ENCODE results near the gene CMTM3. TPM values are rescaled to one million over a fixed set of nuclear protein-coding genes. Genes with fewer than 3 reads are reported as not detected.
A peak's percentile ranks its signal among the peaks of the same experiment; 100 is the strongest.
"Not testable (repeated sequence)": the region's sequence is repeated elsewhere in the genome, so short reads cannot be mapped to it uniquely, and the experiment has no call there.

The CMTM3 gene
- total and polyA plus RNA-seq, 7 donors, result 2.6 to 7.6 (median 4.8) TPM

DNA sequence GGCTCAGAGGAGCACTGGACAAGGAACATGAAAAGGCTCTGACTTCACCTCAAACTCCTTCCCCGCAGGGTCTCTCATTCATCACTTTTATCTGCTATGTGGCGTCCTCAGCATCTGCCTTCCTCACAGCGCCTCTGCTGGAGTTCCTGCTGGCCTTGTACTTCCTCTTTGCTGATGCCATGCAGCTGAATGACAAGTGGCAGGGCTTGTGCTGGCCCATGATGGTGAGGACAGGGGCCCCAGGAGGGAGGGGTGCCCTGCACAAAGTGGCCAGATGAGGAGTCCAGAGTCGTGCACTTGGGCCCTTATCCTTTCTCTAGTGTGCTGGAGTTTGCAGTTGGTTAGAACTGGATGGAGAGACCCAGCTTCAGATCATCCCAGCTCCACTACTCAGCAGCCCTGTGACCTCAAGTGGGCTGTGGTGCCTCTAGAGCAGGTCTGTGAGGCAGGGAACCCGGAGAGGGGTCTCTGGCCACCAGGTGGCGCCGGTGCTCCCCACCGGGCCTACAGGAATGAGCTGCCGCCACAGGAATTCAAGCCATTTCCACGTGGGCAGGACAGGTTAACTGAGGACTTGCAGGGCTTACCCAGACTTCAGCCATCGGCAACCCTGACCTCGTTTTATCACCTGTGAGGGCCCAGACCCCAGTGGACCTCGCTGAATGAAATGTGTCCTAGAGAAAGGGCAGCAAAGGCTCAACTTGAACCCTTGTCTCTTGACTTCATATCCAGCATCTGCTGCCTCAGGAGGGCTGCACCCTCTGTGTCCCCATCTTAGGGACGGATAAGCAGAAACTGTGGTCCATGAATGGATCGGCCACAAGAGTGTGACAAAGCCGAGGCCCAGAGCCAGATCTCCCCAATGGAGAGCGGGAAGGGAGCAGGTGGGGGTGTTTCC is 4.0 kb downstream of the CMTM3 start:
- Histone ChIP-seq H3K36me3 (ENCODE audit: insufficient read depth in 1 of 2, low read depth in 1 of 2) (peaks cover 0 to 30% of the 10 kb centered on the region in 2 donors), H3K27me3 (ENCODE audit: insufficient read depth in 3 of 3, low read length in 2 of 3) (peaks cover 0 to 10% (median 7%) of the 10 kb centered on the region in 3 donors), H3K27ac (no peak overlapping the region), H3K4me1 (no peaks in the 10 kb centered on the region), H3K9me3 (no peaks in the 10 kb centered on the region), H3K4me3 (no peak overlapping the region)
- ATAC-seq, result peak; percentile 86 to 92 (median 90)
- TF ChIP-seq CTCF (IDR thresholded peaks at IDR 0.05), result peak; percentile 92
- intact Hi-C loops (cut with DNase I), result loop anchor here in 1 of 2 donors (2.0 to 10.0 kb wide), 3 partner anchors 124 to 260 kb away; no protein-coding TSS in a partner anchor
- DNase-seq, result peak; percentile 90 to 92
- 32 to 39% (median 36%) methylated on average over 17 of the region's 17 CpGs for WGBS, 3 donors

DNA sequence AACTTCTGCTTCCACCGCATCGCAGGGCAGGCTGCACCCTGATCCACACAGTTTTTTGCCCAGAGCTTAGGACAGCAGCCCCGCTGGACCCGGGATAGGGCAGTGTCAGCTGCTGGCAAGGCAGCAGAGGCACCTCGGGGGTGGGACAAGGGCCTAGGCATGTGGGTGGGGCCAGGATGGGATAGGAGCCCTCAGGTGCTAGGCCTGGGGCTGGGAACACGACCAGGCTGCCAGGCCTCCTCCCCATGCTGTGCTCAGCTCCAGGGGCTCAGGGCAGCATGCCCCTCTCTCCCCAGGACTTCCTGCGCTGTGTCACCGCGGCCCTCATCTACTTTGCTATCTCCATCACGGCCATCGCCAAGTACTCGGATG is 4.6 kb downstream of the CMTM3 start:
- WGBS, 3 donors, result 75 to 88% (median 84%) methylated on average over 9 to 12 of the region's 12 CpGs
- DNase-seq (no peak), ATAC-seq (peak in 1 of 4 donors; percentile 3)
- Histone ChIP-seq H3K4me3 (no peak overlapping the region), H3K36me3 (ENCODE audit: insufficient read depth in 1 of 2, low read depth in 1 of 2) (peaks cover 0 to 34% of the 10 kb centered on the region in 2 donors), H3K9me3 (no peaks in the 10 kb centered on the region), H3K27me3 (ENCODE audit: insufficient read depth in 3 of 3, low read length in 2 of 3) (peaks cover 0 to 5% (median 2%) of the 10 kb centered on the region in 3 donors), H3K27ac (no peak overlapping the region), H3K4me1 (no peaks in the 10 kb centered on the region)
- intact Hi-C loops (cut with DNase I), result loop anchor here in 1 of 2 donors (2.0 to 10.0 kb wide), 3 partner anchors 124 to 260 kb away; no protein-coding TSS in a partner anchor
- TF ChIP-seq CTCF (IDR thresholded peaks at IDR 0.05), result no peak

- no peaks in the 10 kb centered on the region for H3K27me3 ChIP-seq (ENCODE audit: insufficient read depth in 3 of 3, low read length in 2 of 3)
- H3K36me3 ChIP-seq (ENCODE audit: insufficient read depth in 1 of 2, low read depth in 1 of 2), result peaks cover 0 to 44% of the 10 kb centered on the region in 2 donors
- no peak for ATAC-seq
- H3K27ac ChIP-seq, result no peak overlapping the region
- 90 to 93% (median 91%) methylated on average over 14 of the region's 14 CpGs for WGBS, 3 donors
- intact Hi-C loops (cut with DNase I), result loop anchor here in 1 of 2 donors (10.0 kb wide), 1 partner anchor 85 kb away; the partner anchor contains the start of gene CMTM4
- H3K4me1 ChIP-seq, result no peaks in the 10 kb centered on the region
- no peak overlapping the region for H3K4me3 ChIP-seq
- TF ChIP-seq CTCF (IDR thresholded peaks at IDR 0.05), result no peak
- no peak for DNase-seq
- H3K9me3 ChIP-seq, result no peaks in the 10 kb centered on the region
These were observed 5.8 kb downstream of the CMTM3 start for GRCh38 chr16:66610111-66610820.

- not testable (repeated sequence) for H3K4me3 ChIP-seq; H3K4me1 ChIP-seq; DNase-seq; ATAC-seq; H3K27me3 ChIP-seq (ENCODE audit: insufficient read depth in 3 of 3, low read length in 2 of 3); H3K27ac ChIP-seq; H3K9me3 ChIP-seq
- H3K36me3 ChIP-seq (ENCODE audit: insufficient read depth in 1 of 2, low read depth in 1 of 2), result peaks cover 0 to 44% of the 10 kb centered on the region in 2 donors
- intact Hi-C loops (cut with DNase I), result loop anchor here in 1 of 2 donors (10.0 kb wide), 1 partner anchor 83 kb away; the partner anchor contains the start of gene CMTM4
- WGBS, 3 donors, result 91 to 94% (median 92%) methylated on average over 8 of the region's 8 CpGs
These were observed 7.4 kb downstream of the CMTM3 start for GRCh38 chr16:66611911-66612310.

DNA sequence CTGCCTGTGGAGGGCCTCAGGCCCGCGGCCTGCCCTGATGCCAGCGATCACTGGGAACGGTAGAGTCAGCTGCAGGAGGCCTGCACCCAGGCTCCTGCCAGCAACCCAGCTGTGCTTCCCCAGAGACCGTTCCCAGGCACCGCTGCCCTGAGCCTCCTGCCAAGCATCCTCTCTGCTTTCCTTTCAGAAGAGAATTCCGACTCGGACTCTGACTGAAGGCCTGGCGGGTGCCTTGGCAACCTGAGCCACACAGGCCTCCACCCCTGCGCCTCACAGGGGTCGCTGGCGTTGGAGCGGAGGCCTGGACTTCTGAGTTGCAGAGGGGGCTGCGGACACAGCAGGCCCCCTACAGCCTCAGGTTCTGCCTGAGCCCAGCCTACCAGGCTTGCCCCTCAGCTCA is 7.9 kb downstream of the CMTM3 start:
- no peaks in the 10 kb centered on the region for H3K27me3 ChIP-seq (ENCODE audit: insufficient read depth in 3 of 3, low read length in 2 of 3)
- TF ChIP-seq CTCF (IDR thresholded peaks at IDR 0.05), result no peak
- no peak overlapping the region for H3K4me3 ChIP-seq
- no peak for DNase-seq
- ATAC-seq, result no peak
- intact Hi-C loops (cut with DNase I), result loop anchor here in 1 of 2 donors (10.0 kb wide), 1 partner anchor 82 kb away; the partner anchor contains the start of gene CMTM4
- peaks cover 0 to 44% of the 10 kb centered on the region in 2 donors for H3K36me3 ChIP-seq (ENCODE audit: insufficient read depth in 1 of 2, low read depth in 1 of 2)
- 57 to 70% (median 63%) methylated on average over 14 of the region's 14 CpGs for WGBS, 3 donors
- H3K27ac ChIP-seq, result no peak overlapping the region
- H3K9me3 ChIP-seq, result no peaks in the 10 kb centered on the region
- peaks cover 3% of the 10 kb centered on the region for H3K4me1 ChIP-seq
